SK-N-MC (cell line): ENCODE data around the gene NFAT5.

Source experiments
- EZH2 ChIP-seq: fragments of 200-600 bp; sonication (generic); IDR thresholded peaks from one replicate; pipeline ENCODE4 v1.6.1; 2017; ENCODE audit warnings: antibody characterized with exemption
- FOXP2 ChIP-seq: optimal IDR thresholded peaks from 2 replicates; pipeline ENCODE3; 2011; ENCODE audit warnings: mild to moderate bottlenecking, moderate library complexity; ENCODE audit not compliant: insufficient read depth; ENCODE audit errors: extremely low read length, control extremely low read depth
- POLR2AphosphoS5 ChIP-seq: IDR thresholded peaks from 2 replicates; pipeline ENCODE4 v1.6.1; 2012; ENCODE audit warnings: mild to moderate bottlenecking, low read depth, low read length, borderline replicate concordance

GRCh38 chr16:69598045-69598444, 32.3 kb downstream of the NFAT5 start:
- TF ChIP-seq POLR2AphosphoS5 (no peak), EZH2 (no peak), FOXP2 (no peak)
